Hematopoietic multipotent progenitor cell treated with erythropoietin and hydrocortisone succinate and interleukin-3 and kit ligand, for 17 days (in vitro differentiated cells): ENCODE measurements around the gene CSRP1.
"Not testable (repeated sequence)": the region's sequence is repeated elsewhere in the genome, so short reads cannot be mapped to it uniquely, and the experiment has no call there.

Experiments
- DNase-seq: peaks from one replicate; pipeline ENCODE4 v3.0.0-alpha.2; 2015; ENCODE audit warnings: low spot score

Gene CSRP1

GRCh38 chr1:201537891-201538611, 31.1 kb upstream of the CSRP1 start:
- no peak for DNase-seq

- DNase-seq = no peak
Observed at GRCh38 chr1:201537467-201537866, 30.5 kb upstream of the CSRP1 start.

GRCh38 chr1:201537028-201537427, 30.1 kb upstream of the CSRP1 start:
- no peak for DNase-seq

- no peak for DNase-seq
Observed at GRCh38 chr1:201536558-201536957, 29.6 kb upstream of the CSRP1 start.

GRCh38 chr1:201535919-201536245, 29.0 kb upstream of the CSRP1 start:
- no peak for DNase-seq

GRCh38 chr1:201535046-201535918, 28.4 kb upstream of the CSRP1 start:
- DNase-seq = no peak

GRCh38 chr1:201533836-201534235, 26.9 kb upstream of the CSRP1 start:
- no peak for DNase-seq

- DNase-seq = no peak
Observed at GRCh38 chr1:201531551-201532425, 24.9 kb upstream of the CSRP1 start.

GRCh38 chr1:201530741-201531531, 24.0 kb upstream of the CSRP1 start:
- DNase-seq = no peak

- DNase-seq = no peak
Observed at GRCh38 chr1:201528631-201529252, 21.8 kb upstream of the CSRP1 start.

- DNase-seq = no peak
Observed at GRCh38 chr1:201527879-201528278, 21.0 kb upstream of the CSRP1 start.

GRCh38 chr1:201525193-201525778, 18.4 kb upstream of the CSRP1 start:
- no peak for DNase-seq

GRCh38 chr1:201520046-201520575, 13.2 kb upstream of the CSRP1 start:
- DNase-seq = not testable (repeated sequence)

GRCh38 chr1:201518071-201518470, 11.1 kb upstream of the CSRP1 start:
- DNase-seq = no peak

- DNase-seq = no peak
Observed at GRCh38 chr1:201517631-201518030, 10.7 kb upstream of the CSRP1 start.

GRCh38 chr1:201516511-201517127, 9.7 kb upstream of the CSRP1 start:
- DNase-seq = no peak

GRCh38 chr1:201515895-201516294, 9.0 kb upstream of the CSRP1 start:
- no peak for DNase-seq

GRCh38 chr1:201515062-201515750, 8.3 kb upstream of the CSRP1 start:
- DNase-seq = no peak

GRCh38 chr1:201514466-201514865, 7.5 kb upstream of the CSRP1 start:
- DNase-seq = no peak
